HG02642 (cell line): ENCODE results near the gene CHST15.
"Not testable (repeated sequence)": the region's sequence is repeated elsewhere in the genome, so short reads cannot be mapped to it uniquely, and the experiment has no call there.

ENCODE experiments used
- ATAC-seq: cut with Tn5 transposase; IDR thresholded peaks from one replicate; pipeline ENCODE4 v1.9.1; 2021; ENCODE audit warnings: mild to moderate bottlenecking; ENCODE audit not compliant: unreplicated experiment, poor library complexity

Gene CHST15

DNA sequence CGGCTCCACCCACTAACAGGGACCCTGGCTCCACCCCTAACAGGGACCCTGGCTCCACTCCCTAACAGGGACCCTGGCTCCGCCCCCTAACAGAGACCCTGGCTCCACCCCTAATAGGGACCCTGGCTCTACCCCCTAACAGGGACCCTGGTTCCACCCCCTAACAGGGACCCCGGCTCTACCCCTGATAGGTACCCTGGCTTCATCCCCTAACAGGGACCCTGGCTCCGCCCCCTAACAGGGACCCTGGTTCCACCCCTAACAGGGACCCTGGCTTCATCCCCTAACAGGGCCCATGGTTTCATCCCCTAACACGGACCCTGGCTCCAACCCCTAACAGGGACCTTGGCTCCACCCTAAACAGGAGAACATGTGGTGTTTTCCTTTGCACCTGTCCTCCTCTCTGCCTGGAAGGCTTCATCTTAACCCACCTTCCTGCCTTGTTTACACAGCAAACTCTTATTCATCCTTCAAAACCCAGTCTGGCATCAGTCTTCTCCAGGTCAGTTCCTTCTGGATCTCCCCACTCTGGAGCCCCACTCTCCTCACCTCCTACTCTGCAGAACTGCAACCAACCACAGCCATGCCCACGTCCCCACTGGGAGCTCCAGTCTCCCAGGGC lies 58.0 kb downstream of the CHST15 start:
- no peak for ATAC-seq

DNA sequence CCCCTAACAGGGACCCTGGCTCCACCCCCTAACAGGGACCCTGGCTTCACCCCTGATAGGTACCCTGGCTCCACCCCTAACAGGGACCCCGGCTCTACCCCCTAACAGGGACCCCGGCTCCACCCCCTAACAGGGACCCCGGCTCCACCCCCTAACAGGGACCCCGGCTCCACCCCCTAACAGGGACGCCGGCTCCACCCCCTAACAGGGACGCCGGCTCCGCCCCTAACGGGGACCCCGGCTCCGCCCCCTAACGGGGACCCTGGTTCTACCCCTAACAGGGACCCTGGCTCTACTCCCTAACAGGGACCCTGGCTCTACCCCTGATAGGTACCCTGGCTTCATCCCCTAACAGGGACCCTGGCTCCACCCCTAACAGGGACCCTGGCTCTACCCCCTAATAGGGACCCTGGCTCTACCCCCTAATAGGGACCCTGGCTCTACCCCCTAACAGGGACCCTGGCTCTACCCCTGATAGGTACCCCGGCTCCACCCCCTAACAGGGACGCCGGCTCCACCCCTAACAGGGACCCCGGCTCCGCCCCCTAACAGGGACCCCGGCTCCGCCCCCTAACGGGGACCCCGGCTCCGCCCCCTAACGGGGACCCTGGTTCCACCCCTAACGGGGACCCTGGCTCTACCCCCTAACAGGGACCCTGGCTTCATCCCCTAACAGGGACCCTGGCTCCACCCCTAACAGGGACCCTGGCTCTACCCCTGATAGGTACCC lies 58.7 kb downstream of the CHST15 start:
- not testable (repeated sequence) for ATAC-seq

DNA sequence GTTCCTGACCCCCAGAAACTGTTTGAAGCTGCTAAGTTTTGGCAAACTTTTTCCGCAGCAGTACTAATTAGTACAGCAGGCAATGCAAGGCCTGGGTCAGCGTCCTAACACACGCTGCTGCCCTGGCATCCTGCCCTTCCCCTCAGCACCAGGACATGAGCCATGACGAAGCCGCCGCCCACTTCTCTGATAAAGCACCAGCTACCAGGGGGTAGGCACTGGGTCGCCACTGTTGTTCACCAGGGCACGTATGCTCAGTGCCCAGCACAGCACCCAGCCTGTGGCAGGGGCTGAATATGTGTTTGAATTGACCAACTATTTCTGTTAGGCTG lies 59.5 kb downstream of the CHST15 start:
- ATAC-seq = no peak

DNA sequence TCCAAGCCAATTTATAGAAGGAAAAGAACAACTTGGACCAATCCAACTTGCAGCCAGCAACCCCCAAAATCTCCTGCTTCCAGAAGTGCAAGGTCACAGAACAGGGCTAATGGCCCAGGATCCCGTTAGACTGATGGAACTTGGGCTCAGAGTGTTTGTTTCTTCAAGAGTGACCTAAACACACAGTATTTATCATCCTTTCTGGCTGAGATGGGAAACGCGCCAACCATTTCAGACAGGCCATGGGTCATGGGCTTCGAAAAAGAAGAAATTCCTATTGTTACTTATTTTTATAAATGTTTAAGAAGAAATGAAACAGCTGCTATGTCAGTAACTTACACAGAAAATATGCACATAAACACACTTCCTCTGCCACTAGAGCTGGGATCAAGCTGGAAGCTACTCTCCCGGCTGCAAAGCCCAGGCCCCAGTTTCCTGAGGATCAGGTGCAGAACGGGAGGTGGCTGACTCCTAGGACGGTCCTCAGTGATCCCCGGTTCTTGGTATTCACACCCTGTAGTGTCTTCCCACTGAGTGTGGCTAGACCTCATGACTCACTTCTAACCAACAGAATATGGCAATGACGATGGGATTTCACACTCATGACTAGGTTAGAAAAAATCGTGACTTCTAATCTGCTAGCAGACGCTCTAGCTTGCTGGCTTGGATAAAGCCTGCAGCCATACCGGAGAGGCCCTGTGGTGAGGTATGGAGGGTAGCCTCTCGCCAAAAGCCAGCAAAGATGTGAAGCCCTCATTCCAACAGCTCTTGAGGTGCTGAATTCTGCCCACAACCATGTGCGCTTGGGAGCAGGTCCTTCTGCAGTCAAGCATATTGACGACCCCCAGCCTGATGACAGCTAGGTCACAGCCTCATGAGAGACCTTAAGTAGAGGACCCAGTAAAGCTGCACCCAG lies 60.2 kb downstream of the CHST15 start:
- ATAC-seq = no peak

DNA sequence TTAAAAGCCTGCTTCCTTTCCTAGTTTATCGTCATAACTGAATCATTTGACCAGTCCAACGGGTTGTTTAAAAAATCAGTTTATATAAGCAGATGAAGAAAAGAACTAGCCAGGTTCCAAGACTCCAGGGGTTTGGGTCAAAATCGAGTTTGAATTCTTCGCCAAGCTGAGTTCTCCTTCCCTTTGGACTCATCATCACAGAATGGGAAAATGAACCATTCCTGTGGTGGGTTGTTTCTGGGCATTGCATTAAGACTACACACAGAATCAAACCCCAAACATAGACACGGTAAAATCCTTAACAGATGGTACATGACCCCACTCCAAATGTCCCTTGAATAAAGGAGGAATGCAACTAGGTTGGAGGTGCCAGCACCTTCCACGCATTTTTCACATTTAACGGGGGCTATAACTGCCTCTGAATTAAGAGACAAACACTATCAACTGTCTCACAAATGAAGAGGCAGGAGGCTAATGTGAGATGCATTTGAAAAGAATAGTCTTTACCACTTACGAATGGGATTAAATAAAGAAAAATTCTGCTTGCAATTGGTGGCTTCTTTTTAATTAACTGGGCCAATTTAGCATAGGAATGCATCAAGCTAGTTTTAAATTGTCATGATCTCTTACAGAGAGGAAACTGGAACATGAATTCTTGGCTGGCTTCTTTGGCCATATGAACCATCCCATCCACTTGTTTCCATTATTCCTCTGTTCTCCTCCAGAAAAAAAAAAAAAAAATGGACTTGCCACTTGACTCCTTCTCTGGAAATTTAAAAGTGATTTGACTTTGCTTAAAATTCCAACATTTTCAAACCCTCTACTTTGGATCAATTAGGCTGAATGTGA lies 61.1 kb downstream of the CHST15 start:
- ATAC-seq = no peak

DNA sequence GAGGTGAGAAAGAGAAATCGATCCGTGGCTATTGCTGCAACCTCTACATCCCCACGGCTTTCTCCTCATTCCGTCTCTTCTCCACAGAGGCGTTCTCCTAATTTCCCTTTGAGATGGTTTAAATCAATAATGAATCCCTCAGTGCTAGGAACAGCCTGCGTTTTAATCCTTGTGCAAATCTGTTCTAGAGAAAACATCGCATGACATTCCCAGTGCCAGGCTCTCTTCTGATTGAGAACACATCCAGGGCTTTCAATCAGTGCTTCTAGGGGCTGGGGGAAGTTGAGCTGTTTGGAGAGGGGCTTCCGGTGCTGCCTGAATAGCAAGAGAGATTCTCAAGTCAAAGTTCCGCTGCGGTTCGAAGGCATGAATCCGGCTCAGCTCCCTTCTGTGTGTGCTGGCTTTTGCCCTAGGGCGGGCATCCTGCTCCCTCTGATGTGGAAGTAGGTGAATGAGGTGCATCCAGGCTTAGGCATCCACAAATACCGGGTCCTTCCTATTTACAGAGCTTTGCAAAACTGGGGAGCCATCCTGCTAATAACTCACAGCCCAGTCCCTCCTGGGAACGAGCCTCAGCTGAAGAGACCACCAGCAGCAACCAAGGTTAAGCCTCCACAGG lies 62.8 kb downstream of the CHST15 start:
- no peak for ATAC-seq

DNA sequence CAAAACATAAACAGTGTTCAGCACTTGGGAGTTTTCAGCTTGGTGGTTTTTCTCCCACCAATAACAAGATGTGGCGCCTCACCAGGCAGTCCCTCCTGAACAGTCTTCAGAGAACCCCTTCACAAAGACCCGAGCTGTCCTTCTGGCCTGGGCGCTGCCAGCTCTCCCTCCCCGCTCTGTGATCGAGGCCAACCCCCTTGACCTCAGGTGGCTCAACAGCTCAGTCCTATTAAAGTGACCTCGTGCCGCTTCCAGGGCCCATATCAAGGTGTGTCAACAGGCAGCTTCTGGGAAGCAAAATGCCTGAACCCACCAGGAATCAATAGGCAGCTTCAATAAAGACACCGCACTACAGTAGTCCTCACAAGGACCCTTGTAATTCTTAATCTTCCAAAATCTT lies 63.3 kb downstream of the CHST15 start:
- ATAC-seq = no peak

DNA sequence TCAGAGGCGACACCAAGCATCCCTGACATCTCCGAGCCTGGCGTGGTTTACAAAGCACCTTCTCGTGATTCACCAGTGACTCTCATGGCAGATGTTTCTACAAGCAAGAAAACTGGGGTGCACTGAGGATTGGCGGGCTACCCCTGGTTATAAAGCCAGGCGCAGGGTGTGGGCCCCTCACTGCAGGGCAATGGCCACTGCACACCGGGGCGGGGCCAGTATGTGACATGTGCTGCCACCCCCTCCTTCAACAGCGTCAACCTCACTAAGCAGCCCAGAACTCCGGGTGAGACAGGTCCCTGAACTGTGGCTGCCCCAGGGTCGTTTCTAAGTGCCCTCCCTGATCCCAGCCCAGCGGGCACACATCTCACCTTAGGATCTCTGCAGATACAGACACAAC lies 63.8 kb downstream of the CHST15 start:
- no peak for ATAC-seq

DNA sequence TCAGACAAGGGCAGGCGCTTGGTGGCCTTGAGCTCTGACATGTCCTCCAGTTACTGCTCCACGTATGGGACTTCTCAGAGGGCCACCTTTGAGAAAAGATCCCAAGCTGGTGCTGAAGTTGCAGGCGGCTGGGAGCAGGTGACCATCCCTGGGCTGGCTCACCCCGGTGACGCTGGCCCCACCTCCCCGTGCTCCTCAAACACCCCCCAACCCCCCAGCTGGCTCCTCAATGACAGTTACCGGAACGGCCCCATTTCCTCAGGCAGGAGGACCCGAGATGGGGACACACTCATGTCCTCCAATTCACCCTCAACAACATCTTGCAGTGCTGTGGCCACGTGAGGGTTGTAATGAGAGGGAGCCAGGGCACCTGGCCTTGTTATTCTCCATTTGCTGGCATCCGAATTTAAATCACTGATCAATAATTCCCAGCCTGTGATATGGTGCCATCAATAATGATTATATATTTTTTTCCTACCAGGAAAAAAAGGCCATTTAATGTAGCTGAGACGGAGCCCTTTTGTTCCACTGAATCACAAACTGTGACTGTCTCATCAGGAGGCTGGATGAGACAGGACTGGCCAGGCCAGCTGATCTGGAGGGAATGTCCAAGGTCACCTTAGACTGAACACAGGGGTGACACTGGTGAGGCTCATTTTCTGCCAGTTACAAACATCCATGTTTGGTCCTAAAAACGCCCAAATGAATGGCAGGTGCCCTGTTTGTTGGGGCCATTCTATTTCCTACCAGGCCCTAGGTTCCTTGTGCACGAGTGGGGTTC lies 64.5 kb downstream of the CHST15 start:
- ATAC-seq = no peak

DNA sequence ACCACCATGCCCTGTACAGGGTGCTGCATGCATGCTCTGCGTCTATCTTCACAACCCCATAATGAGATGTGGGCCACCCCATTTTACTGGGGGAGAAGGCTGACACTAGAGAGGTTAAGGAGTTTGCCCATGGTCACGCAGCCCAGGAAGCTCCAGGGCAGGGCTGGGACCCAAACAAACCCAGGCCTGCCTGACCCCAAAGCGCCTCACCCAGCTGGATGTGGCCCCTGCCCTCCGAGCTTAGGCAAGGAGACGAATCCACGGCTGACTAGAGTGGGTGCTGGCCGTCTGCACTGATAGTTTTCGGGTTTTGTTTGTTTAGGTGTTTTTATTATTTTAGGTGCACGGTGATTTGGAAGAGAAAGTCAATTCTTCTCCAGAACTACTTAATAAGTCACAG lies 65.7 kb downstream of the CHST15 start:
- no peak for ATAC-seq

DNA sequence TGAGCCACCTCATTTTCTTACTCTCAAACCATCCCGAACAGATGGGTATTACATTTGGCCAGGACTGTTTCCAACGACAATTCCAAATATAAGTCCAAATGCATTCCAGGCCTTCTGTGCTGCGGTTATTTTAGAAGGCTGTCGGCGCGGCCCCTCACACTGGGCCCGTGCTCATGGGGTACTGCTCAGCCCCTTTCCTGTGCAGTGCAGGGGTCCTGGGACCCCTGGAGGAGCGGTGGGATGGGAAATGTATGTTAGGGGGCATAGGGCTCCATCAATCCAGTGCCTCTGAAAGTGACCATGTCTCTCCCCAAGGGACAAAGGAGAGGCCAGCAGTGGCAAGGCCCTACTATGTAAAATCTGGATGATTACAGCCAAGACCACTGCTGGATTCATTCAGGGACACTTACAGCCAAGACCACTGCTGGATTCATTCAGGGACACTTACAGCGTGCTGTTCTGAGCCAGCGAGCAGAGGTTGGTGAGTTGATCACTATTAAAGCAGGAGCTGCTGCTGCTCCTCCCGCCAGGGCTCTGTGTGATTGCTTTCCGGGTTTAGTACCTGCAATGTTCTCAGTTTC lies 66.3 kb downstream of the CHST15 start:
- ATAC-seq = no peak

DNA sequence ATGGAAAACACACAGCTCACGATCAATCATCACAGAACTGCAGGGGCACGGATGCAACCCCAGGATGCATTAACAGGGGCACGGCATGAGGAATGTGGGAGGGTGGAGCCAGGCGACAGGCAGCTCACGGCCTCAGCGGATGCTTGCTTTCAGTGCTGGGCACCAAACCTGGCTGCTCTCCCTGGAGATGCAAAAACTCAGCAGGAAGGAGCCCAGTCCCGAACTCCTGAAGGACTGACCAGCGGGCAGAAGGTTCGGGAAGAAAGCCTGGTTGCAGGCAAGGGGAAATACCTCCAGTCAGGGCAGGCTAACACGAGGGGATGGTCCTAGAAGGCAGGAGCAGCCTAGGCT lies 66.8 kb downstream of the CHST15 start:
- ATAC-seq = no peak

DNA sequence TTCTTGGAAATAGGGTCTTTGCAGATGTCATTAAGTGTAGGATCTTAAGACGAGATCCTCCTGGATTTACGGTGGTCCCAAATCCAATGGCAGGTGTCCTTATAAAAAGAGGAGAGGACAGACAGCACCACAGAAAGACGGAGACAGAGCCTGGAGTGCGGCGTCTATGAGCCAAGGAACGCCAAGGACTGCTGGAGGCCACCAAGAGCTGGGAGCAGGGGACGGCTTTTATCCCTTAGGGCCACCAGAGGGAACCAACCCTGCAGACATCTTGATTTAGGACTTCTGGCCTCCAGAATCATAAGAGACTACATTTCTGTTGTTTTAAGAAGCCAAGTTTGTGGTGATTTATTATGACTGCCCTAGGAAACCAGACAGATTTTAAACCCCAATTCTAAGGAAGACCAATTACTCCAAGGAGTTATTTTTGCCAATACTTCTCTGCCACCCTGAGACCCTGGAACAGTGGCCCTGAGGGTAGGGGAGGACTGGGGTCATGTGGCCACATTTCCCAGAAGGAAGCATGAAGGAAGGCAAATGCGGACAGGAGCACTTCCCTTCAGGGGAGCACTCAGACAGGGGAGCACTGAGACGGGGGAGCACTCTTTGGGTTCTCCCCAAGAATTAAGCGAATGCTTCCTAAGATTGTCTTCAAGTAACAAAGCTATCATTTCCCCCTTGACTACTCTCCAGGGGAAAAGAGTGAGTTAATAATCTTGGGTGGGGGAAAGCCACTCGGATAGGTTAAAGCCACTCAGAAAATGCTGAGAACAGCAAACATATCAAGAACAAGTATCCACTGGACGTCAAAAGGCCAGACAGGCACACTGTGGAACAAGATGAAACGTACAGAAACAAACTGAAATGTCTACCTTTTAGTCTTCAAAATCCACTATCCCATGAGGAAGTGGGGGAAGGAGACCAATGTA lies 67.5 kb downstream of the CHST15 start:
- no peak for ATAC-seq

DNA sequence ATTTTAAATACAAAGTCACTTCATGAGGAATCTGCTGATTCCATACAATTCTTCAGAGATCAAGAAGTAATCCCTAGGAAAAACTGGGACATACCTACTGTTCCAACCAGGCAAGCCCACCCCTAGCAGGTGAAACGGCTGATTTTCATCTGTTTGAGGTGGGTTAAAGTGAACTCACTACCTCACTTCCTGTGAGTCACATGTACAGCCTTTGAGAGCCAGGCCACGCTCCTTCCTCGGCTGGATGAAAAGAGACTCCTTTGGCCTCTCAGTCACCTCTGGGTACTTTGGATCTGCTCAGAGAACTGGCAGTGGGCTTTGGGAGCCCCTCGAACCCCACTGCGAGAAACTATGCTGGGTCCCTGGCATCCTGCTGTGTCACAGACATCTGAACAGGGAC lies 68.2 kb downstream of the CHST15 start:
- no peak for ATAC-seq

DNA sequence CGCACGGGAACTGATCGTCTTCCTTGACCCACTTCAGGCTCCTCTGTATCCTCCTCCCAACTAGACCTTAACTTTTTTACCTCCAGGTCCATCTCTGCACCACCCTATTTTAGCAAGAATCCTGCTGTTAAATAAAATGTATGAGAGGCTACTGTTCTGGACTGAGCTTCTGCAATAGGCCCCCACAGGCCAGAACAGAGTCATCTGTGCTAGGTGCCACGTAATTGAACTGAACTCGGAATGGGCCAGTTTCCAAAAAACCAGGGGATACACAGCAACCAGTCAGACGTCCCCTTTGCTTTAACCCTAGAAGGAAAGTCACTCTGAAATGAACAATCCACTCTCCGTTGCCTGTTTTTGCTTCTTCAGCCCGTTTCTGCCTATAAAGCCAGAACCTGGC lies 71.3 kb downstream of the CHST15 start:
- ATAC-seq = no peak

DNA sequence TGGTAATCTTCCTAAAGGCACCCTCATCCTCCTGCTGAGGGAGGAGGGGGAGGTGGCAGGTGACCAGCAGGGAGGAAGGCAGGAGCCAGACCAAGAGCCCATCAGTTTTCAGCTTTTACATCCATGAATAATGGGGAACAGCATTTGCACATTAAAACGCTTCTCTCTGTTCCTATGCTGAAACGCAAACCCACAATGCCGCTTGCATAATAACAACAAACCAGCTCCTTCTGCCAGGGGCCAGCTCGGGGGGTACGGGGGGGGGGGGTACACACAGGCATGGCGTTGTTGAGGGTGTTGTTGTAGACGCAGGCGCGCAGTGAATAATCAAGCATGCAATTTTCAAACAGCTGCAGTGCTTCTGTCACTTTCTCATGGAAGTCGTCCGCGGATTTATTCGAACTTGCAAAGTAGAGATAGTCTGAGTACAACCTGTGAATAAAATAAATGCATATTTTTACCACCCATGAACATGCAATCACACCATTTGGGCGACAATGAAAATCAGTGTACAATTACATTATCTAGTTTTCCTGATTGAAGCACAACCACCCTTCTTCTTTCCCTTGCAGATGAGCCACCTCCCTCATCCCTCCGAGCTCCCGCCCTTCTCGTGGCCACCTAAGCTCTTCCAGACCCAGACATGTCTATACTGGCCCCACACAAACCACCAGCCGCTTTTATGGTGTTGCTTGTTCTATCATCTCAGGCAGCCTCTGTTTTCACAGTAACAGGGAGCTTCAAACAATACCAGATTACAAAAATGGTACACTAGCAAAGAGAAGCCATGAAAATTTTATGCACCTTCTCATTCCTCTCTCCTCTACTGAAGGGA lies 72.2 kb downstream of the CHST15 start:
- no peak for ATAC-seq
